Glomerular endothelial cell (primary cell): ENCODE measurements around the gene SGTA. TPM values are rescaled to one million over a fixed set of nuclear protein-coding genes. Genes with fewer than 3 reads are reported as not detected.

Experiments used
- DNase-seq: peaks from one replicate; pipeline ENCODE4 v3.0.0-alpha.2; 2011; ENCODE audit warnings: low read depth, low spot score; ENCODE audit errors: extremely low read depth
- total RNA-seq: library from RNA; depleted of rRNA; stranded (reverse); fragments of >200 nt; gene quantifications from 2 replicates; pipeline ENCODE4 v1.2.3, GENCODE V29; 2015

SGTA gene
- total RNA-seq, 1 donor from 2014 or later, result 75.1 TPM

GRCh38 chr19:2756921-2757881 lies 25.9 kb downstream of the SGTA start:
- DNase-seq, result no peak

GRCh38 chr19:2756477-2756876 lies 26.6 kb downstream of the SGTA start:
- no peak for DNase-seq

- no peak for DNase-seq
Observed at GRCh38 chr19:2755811-2756210, 27.3 kb downstream of the SGTA start.

- no peak for DNase-seq
Observed at GRCh38 chr19:2755448-2755705, 27.7 kb downstream of the SGTA start.

GRCh38 chr19:2754659-2755447 lies 28.2 kb downstream of the SGTA start:
- no peak for DNase-seq

GRCh38 chr19:2751438-2751830 lies 31.6 kb downstream of the SGTA start:
- no peak for DNase-seq

GRCh38 chr19:2750808-2751437 lies 32.1 kb downstream of the SGTA start:
- no peak for DNase-seq

GRCh38 chr19:2747349-2747748 lies 35.7 kb downstream of the SGTA start:
- no peak for DNase-seq

- DNase-seq, result no peak
Observed at GRCh38 chr19:2744113-2744512, 39.0 kb downstream of the SGTA start.

- no peak for DNase-seq
Observed at GRCh38 chr19:2743099-2743498, 40.0 kb downstream of the SGTA start.

- DNase-seq, result no peak
Observed at GRCh38 chr19:2740314-2740656, 42.8 kb downstream of the SGTA start.

GRCh38 chr19:2739602-2740313 lies 43.3 kb downstream of the SGTA start, which contains the start of gene SLC39A3:
Gene SLC39A3 (minus strand): TSS chr19:2740017. CDS start chr19:2737257, 2,760 bp downstream.
- peak; percentile 89 for DNase-seq

GRCh38 chr19:2736550-2737190 lies 46.4 kb downstream of the SGTA start:
- no peak for DNase-seq

GRCh38 chr19:2735374-2735773 lies 47.7 kb downstream of the SGTA start:
- no peak for DNase-seq

GRCh38 chr19:2734589-2735288 lies 48.3 kb downstream of the SGTA start:
- DNase-seq, result no peak

- no peak for DNase-seq
Observed at GRCh38 chr19:2733930-2734588, 49.0 kb downstream of the SGTA start.

GRCh38 chr19:2732883-2733282 lies 50.2 kb downstream of the SGTA start:
- DNase-seq, result no peak

- DNase-seq, result no peak
Observed at GRCh38 chr19:2732157-2732725, 50.8 kb downstream of the SGTA start.
